Daoy (cell line): Measurements from ENCODE around the gene MCTP1. TPM values are rescaled to one million over a fixed set of nuclear protein-coding genes. Genes with fewer than 3 reads are reported as not detected.
A peak's percentile ranks its signal among the peaks of the same experiment; 100 is the strongest.

Experiments used
- DNase-seq: peaks from one replicate; pipeline ENCODE4 v3.0.0-alpha.2; 2015; ENCODE audit warnings: low read depth
- total RNA-seq: library from RNA; depleted of rRNA; stranded (reverse); fragments of >200 nt; shearing (Covaris generic); gene quantifications from 2 replicates; pipeline ENCODE4 v1.2.3, GENCODE V29; 2014

MCTP1 gene
- total RNA-seq, 1 experiment from 2014 or later, result 11.3 TPM

DNA sequence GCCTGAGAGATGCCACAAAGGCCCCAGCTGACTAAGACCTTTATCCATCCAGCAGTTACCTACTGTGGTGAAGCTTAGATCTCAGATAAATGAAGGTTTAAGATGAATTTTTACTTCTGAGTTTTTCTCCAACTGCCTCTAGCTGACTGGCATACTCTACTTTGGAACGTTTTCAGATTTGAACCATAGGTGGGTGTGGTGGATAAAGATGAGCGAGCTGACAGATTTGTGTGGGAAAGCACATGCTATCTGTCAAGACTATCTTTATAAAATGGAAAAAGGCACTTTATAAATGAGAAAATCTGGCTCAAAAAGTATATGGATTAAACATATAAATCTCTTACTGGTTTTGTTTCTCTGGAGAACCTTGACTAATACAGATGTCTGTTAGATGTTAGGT, 160.8 kb downstream of the MCTP1 start:
- DNase-seq, result no peak

DNA sequence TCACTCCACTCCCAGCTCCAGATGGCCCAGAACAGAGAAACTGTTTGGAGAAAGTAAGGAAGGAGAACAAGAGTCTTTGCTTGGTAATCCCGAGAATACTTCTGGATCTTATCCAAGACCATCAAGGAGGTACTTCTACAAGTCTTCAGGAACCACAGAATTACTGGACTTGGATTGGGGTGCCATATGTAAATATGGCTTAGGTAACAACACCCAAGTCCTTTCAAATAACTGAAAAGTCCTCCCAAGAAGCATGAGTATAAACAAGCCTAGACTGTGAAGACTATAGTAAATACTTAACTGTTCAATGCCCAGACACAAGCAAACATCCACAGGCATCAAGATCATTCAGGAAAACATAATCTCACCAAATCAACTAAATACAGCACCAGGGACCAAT, 170.0 kb downstream of the MCTP1 start:
- DNase-seq, result no peak

DNA sequence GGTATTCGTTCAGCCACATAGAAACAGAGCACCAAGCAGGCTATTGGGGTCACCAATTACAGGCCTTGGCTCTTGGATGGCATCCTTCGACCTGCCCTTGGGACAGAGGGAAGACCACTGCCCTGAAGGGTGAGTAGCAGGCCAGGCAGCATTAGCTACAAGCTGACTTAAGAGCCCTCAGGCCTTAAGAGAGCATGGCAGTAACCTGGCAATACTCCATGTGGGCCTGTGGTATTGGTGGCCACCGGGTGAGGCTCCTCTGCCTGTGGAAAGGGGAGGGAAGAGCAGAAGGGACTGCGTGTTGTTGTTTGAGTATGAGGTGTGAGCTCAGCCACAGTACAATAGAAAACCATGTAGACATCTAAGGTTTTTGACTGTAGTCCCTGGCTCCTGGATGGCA, 170.6 kb downstream of the MCTP1 start:
- DNase-seq, result no peak

DNA sequence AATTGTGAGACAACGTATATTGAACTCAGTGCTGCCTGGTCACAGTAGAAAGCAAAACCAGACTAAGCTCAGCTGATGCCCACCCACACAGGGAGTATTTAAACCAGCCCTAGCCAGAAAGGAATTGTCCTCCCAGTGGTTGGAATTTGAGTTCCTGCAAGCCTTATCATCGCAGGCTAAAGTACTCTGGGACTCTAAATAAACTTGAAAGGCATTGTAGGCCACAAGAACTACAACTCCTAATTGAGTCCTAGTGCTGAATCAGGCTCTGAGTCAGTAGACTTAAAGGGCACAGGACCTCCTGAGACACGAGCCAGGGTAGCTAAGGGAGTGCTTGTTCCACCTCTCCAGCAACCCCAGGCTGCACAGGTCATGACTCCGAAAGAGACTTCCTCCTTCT, 171.4 kb downstream of the MCTP1 start:
- peak; percentile 71 for DNase-seq

DNA sequence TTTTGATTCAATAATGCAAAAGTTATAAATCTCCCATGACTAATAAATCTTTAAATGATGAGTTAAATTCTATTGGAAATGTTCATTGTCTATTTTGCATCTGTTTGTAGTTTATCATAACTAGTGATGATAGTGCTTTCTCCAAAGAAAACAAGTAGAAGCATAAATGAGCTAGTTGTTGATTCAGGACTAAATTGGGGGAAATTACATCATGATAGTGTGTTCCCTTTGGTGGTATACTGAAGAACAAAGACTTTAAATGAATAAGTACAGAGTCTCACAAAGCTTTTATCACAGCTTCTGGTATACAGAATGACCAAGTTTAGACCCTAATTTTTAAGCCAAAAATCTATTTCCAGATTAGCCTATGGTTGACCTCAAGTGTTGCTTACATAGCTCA, 173.8 kb downstream of the MCTP1 start:
- no peak for DNase-seq

- no peak for DNase-seq
Measured at GRCh38 chr5:95110118-95110517, 174.8 kb downstream of the MCTP1 start.

DNA sequence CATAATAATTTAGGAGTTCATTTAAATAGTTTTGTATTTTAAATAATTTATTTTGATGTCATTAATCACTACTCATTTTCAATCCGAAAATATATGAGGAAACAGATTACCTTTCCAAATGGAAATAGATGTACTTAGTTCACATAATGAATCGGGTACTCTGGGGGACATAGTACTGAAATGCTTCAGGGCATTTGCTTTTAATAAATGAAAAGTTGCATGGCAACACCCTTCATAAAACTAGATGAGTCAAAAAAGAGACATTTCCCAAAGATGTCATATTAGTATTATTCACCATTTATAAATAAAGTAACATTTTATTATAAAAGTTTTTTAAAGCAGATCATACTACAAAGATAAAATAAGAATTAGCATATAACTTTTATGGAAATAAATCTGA, 177.8 kb downstream of the MCTP1 start:
- DNase-seq, result no peak

DNA sequence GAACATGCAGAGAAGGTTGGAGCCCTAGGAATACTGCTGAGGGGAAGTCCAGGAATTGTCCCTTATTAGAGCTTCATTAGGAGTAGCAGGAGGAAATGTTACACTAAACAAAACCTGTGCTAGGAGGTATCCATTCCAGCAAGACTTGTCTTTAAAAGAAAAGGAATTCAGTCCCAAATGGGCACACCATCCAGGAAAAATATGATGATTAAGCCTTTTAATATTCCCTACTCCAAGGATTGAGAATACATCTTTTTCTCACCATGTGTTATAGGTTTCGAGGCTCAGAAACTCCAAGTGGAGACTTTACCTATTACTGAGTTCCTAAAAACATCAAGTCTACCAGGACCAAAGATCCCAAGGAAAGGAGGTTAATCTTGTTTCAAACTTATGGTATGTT, 179.3 kb downstream of the MCTP1 start:
- no peak for DNase-seq

- DNase-seq, result no peak
Measured at GRCh38 chr5:95102687-95103086, 182.2 kb downstream of the MCTP1 start.

DNA sequence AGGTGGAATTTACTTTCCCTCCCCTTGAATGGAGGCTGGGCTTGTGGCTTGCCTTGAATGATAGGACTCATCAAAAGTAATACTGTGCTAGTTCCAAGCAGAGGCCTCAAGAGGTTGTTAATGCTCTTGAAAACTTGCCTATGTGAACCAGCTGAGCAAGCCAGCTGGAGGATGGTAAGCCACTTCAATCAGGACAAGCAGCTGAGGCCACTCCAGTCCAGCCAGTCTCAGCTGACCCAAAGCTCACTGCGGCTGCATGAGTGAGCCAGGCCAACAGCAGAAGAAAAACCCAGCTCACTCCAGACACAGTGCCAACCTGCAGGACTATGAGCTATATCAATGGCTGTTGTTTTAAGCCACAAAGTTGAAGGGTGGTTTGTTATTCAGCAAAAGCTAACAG, 182.8 kb downstream of the MCTP1 start:
- no peak for DNase-seq

DNA sequence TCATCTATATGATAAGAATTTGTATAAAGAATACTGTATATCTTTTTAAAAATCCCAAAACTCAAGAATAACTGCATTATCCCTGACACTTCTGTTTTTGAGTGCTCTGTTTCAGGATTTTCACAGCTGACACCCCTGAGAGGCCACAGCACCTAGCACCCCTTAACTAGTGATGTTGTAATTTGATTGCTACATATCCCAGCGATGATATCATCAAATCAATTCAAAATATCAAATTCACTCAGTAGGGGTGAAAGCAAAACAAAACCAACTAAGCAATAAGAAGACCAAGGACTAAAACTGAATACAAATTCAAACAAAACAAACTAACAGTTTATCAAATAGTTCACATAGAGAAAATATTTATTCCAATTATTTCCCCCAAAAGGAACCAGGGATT, 184.3 kb downstream of the MCTP1 start:
- DNase-seq, result no peak

DNA sequence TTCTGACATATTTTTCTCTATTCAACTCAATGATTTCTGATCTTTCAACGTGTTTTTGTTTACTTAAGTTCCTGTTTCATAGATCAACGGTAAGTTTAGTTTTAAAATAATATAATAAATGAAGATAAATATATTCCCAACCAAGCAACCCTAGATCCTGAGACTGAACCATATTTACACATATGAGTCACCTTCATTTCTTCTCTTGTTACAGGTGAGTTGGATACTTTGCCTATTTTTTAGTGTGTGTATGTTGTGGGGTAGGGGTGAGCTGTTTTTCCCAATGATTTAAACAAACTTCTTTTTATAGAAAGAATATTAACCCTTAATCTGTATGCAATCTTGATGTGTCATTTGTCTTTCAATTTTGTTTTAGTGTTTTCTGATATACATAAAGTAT, 186.9 kb downstream of the MCTP1 start:
- no peak for DNase-seq

- DNase-seq, result no peak
Measured at GRCh38 chr5:95093211-95093610, 191.7 kb downstream of the MCTP1 start.

GRCh38 chr5:95090774-95091173, 194.1 kb downstream of the MCTP1 start:
- no peak for DNase-seq

DNA sequence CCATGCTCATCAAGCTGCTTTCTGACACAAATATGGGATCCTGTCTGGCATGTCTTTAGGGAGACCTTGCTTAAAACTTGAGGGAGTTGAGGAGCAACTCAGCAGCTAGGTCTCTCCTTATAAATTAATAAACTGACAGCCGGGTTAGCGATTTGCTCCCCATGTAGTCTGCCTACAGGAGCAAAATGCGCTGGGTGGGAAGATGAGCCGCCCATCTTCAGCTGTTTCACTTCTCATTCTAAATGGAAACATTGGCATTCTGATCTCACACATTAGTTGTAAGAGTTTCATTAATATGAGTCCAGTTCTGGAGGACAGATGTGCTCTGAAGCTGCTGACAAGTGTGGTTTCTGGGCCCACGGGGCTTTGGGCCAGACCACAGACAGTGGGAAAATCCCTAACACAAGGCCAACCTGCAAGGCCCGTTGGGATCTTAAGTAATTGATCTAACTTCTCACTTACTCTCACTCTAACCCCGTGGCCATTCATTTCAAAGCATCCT, 197.0 kb downstream of the MCTP1 start:
- peak; percentile 54 for DNase-seq

DNA sequence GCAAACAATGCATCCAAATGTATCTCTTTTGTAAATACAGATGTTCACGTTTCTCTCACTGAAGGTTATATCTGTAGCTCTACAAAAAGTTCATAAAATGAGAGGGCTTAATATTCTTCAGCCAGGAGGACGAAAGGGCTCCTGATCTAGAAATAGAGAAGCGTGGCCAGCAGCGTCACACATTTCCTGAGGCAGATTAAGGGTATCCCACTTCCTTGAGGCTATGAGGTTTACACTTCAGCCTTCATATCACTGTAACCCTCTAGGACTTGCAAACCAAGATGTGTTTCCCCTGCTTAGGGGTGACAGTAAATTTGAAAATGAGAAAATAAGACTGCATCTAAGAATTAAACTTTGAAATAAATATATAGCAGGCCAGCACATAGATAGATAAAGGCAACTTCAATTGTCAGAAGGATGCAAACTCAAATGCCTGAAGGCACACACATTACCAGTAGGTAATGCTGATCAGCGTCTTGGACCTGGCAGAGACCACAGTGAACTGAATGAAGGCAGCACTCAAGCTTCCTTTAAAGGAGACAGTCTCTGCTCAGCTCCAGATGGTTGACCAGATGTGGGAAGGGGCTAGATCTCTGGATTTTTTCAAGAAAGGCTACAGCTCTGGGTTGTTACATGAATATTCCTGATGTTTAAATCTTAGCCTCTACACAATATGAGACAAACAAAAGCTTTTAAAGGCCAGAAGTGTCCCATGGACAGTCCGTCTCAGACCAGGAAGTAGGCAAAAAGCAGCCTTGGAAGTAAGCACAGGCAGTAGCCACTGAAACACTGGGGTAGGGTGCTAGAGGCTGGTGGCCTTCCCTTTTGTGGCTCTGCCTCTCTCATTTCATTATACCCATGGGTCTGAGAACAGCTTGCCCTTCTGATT, 197.7 kb downstream of the MCTP1 start:
- DNase-seq, result no peak

- no peak for DNase-seq
Measured at GRCh38 chr5:95084757-95085156, 200.1 kb downstream of the MCTP1 start.

- DNase-seq, result no peak
Measured at GRCh38 chr5:95083606-95084005, 201.3 kb downstream of the MCTP1 start.

DNA sequence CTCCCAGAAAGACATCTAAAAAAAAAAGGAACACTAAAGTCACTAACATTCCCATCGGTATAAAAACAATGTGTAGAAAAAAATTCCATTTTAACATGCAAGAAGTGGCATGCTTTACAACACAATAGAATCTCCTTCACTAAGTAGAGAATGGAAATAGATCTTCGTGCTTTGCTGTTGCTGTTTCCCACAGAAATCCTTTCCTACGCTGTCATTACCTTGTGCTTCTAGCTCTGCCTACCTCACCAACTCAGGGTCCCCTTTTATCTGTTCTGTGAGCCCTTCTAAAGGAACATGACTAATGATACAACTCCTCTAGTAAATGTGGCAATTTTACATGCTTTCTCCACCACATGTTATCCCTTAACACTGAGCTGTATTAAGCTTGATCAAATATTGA, 202.9 kb downstream of the MCTP1 start:
- peak; percentile 50 for DNase-seq

DNA sequence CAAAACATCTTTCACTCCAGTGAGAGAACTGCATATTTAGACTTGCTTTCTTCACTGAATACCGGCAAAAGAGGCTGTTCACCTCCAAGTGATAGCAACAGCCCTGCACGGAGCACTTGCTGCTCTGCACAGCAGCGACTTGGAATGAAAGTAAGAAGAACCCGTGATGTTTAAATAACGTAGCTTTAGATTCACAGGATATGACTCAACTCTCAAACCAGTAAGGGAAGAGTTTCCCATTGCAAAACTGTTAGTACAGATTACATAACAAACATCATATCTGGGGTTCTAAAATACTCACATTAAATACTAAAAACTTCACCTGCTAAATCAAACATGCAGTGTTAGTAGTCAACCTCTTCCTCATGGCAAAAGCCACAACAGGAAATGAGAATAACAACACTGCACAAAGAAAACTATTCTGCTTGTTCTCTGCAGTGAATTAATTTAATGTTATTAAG, 203.4 kb downstream of the MCTP1 start:
- peak; percentile 81 for DNase-seq

GRCh38 chr5:95080441-95080840, 204.5 kb downstream of the MCTP1 start:
- DNase-seq, result no peak

- no peak for DNase-seq
Measured at GRCh38 chr5:95080030-95080429, 204.9 kb downstream of the MCTP1 start.

DNA sequence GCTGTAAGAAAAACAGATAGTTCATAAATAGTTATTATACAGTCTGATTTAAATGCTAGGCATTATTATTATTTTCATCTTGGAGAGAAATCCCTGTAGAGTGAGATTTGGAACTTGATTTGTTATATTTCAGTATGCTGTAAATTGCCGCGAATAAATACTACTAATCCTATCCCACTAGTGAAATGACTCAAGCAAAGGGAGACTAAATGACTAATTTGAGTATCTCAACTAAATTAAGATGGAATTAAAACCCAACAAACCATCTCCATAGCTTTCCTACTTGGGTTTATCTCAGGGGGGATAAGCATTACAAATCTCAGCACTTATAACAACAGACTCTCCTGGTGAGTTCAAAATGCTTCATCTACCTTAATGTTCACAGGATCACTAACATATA, 206.0 kb downstream of the MCTP1 start:
- DNase-seq, result no peak
